T-helper 2 cell (primary cell): ENCODE data around the gene SMAD6.

Experiments used
- DNase-seq, 5 experiments: peaks; one replicate each; pipeline versions ENCODE4 v3.0.0 to v3.0.0-alpha.2; 2012 to 2022

The SMAD6 gene

GRCh38 chr15:66800584-66801235, 98.7 kb downstream of the SMAD6 start:
- DNase-seq = no peak

- no peak for DNase-seq
These were observed 99.2 kb downstream of the SMAD6 start for GRCh38 chr15:66801266-66801665.

GRCh38 chr15:66802025-66803001, 100.3 kb downstream of the SMAD6 start:
- no peak for DNase-seq

- DNase-seq = no peak
These were observed 101.2 kb downstream of the SMAD6 start for GRCh38 chr15:66803182-66803729.

- no peak for DNase-seq
These were observed 101.7 kb downstream of the SMAD6 start for GRCh38 chr15:66803749-66804148.

GRCh38 chr15:66805202-66805885, 103.3 kb downstream of the SMAD6 start:
- no peak for DNase-seq

- DNase-seq = no peak
These were observed 106.3 kb downstream of the SMAD6 start for GRCh38 chr15:66808181-66808824.

DNA sequence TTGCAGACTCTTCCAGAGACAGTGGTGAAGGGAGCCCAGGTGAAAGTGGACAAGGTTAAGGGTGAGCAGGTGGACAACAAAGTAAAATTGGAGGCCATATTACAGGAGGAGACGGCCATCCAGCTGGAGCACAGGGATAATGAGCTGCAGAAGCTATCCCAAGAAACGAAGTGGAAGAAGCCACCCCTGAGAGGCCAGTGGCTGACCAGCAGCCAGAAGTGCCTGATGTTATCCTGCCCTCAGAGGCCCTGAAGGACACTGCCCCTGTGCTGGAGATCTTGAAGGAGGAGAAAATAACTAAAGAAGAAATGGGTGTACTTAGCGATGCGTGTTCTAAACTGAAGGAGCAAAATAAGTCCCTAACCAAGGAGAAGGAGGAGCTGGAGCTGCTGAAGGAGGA, 107.6 kb downstream of the SMAD6 start:
- DNase-seq = no peak

GRCh38 chr15:66815318-66815717, 113.3 kb downstream of the SMAD6 start:
- DNase-seq = no peak

DNA sequence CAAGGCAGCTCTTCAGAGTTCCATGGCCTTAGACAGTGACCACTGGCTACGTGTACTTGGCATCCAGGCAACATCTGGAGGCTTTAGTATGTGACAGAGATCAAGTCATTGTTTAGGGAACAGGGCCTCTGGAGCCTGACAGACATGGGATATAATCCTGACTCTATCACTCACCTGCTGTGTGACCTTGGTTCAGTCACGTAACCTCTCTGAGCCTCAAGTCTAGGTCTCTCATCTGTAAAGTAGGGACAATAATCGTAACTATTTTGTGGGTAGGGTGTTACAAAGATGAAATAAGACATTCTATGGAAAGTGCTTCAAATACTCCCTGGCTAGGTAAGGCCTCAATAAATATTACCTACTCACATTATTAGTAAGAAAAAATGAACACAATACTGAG, 114.2 kb downstream of the SMAD6 start:
- no peak for DNase-seq

DNA sequence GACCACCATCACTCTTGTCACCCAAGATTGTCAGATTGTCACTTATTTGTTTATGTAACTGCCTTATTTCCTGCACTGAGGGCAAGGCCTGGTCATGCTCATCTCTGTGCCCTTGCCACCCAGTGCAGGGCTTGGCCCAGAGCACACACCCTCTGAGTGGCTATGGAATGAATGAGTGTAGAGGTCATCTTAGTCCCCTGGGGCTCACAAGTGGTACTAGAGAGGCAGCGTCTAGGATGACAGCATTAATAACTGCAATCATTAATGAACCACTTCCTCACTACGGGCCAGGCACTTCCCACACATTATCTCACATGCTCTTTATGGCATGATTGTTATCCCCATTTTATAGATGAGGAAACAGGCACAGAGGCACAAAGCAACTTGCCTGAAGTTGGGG, 117.0 kb downstream of the SMAD6 start:
- DNase-seq = no peak

GRCh38 chr15:66820481-66821176, 118.6 kb downstream of the SMAD6 start:
- no peak for DNase-seq

- DNase-seq = no peak
These were observed 119.3 kb downstream of the SMAD6 start for GRCh38 chr15:66821307-66821706.

GRCh38 chr15:66822114-66822513, 120.1 kb downstream of the SMAD6 start:
- no peak for DNase-seq

DNA sequence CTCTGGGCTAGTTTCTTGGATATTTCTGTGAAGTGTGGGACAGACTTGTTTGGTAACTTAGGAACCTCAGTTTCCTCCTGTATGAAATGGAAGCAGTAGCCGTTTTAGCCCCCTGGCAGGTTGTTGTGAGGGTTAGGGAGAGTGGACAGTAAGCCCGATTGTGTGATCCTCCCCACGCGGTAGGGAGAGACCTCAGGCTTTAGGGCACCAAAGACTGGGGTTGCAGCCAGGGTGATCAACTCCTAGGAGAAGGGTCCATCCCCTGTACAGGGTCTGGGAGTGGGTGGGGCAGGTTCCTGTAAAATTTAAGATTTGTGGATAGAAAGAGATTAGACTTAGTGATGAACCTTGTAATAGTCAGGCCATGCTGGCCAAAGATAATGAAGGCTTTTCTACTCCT, 120.5 kb downstream of the SMAD6 start:
- DNase-seq = no peak

- DNase-seq = no peak
These were observed 121.6 kb downstream of the SMAD6 start for GRCh38 chr15:66823601-66824000.

GRCh38 chr15:66824424-66824823, 122.4 kb downstream of the SMAD6 start:
- DNase-seq = no peak

GRCh38 chr15:66825139-66825538, 123.1 kb downstream of the SMAD6 start:
- DNase-seq = no peak

DNA sequence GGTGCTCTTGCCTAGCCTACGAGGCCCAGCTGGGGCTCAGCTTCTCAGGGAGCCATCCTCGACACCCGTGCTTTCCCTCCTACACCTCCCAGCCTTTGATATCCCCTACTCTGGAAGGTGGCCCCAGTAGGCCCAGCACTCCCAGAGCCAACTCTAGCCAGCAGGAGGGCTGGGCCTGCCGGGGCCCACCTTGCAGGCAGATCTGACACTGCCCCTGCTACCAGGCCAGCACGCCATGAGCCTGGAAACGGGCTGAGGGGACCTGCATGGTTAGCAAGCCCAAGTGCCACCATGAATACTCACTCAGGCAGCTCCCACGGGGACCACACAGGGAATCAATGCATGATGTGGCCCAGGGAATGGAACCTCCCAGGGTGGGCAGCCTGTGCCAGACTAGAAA, 123.7 kb downstream of the SMAD6 start:
- DNase-seq = no peak

- DNase-seq = no peak
These were observed 124.5 kb downstream of the SMAD6 start for GRCh38 chr15:66826507-66826906.

DNA sequence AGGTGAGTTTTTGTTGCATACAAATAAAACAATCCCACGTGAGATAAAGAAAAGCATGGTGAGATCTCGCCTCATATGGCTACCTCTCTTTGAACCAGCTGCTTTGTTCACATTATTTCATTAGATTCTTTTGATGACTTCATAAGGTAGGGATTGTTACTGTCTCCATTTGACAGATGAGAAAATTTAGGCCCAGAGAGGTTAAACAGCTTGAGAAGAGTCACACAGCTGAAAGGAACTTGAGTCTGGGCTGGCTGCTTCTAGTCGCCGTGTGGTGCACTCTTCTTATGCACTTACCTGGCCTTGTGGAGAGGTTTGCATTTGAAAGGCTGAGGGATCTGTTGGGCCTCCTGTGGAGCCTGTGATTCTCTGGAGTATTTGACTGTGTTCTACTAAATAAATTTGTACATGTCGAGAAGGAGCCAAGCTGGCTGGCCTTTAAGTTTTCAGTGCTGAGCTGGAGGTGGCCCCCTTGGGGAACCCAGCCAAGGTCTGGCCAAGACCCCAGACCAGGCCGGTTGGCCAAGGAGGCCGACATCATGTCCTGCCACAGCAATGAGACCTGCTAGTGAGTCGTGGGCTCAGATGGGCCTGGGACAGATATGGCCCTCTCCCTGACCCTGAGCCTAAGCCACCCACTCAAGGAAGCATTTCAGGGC, 125.1 kb downstream of the SMAD6 start:
- no peak for DNase-seq

DNA sequence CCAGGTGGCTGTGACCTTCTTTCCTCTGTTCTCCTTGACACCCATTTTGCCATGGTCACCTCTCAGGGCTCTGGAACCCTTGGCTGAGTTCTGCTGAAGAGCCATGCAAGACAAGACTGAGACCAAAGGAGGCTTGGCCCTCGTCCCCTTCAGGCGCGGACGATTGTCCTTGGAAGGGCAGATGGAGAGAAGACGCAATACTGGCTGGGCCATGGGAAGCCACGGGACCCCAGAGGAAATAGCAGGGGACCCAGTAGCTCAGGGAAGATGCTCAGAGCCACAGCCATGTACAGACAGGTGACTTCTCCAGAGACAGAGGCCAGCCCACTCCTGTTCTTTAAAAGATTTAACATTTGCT, 125.6 kb downstream of the SMAD6 start:
- DNase-seq = no peak
